ENCODE data around the gene FOXK2. TPM values are rescaled to one million over a fixed set of nuclear protein-coding genes. Genes with fewer than 3 reads are reported as not detected.

Gene FOXK2
- total RNA-seq, 1 experiment from 2014 or later, result 118 TPM

DNA sequence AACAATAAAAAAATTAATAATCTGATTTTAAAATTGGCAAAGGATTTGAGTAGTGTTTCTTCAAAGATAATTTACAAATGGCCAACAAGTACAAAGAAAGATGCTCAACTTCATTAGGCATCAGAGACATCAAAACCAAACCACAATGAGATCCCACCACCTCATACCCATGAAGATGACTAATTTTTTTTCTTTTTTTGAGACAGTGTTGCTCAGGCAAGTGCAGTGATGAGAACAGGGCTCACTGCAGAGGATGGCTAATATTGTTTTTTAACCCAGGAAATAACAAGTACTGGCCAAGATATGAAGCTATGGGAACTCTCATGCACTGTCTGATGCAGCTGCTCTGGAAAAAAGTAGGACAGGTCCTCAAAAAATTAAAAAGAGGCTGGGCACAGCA, 113.8 kb downstream of the FOXK2 start:
- Mint-ChIP-seq H3K27ac (ENCODE audit: unreplicated experiment) (no peak overlapping the region), H3K4me3 (ENCODE audit: unreplicated experiment) (no peak overlapping the region), H3K4me1 (ENCODE audit: low read depth, unreplicated experiment) (peaks cover 16% of the 10 kb centered on the region), H3K9me3 (ENCODE audit: unreplicated experiment) (peaks cover 12% of the 10 kb centered on the region), H3K36me3 (ENCODE audit: insufficient read depth, unreplicated experiment) (peaks cover 77% of the 10 kb centered on the region), H3K27me3 (ENCODE audit: insufficient read depth, unreplicated experiment) (no peaks in the 10 kb centered on the region)
- intact Hi-C loops (cut with micrococcal nuclease; ENCODE audit: unreplicated experiment), result no loop called here
- Histone ChIP-seq H3K4me3 (ENCODE audit: low read depth, low read length) (no peak overlapping the region), H3K36me3 (ENCODE audit: control insufficient read depth, insufficient read depth, low read length) (peaks cover 2% of the 10 kb centered on the region; the same call in 1 of the 2 replicates), H3K27me3 (replicated peaks; ENCODE audit: control insufficient read depth, insufficient read depth, low read length) (no peaks in the 10 kb centered on the region), H3K4me1 (peaks cover 10% of the 10 kb centered on the region), H3K9me3 (peaks cover 5% of the 10 kb centered on the region)
- TF ChIP-seq, protein P1, sequence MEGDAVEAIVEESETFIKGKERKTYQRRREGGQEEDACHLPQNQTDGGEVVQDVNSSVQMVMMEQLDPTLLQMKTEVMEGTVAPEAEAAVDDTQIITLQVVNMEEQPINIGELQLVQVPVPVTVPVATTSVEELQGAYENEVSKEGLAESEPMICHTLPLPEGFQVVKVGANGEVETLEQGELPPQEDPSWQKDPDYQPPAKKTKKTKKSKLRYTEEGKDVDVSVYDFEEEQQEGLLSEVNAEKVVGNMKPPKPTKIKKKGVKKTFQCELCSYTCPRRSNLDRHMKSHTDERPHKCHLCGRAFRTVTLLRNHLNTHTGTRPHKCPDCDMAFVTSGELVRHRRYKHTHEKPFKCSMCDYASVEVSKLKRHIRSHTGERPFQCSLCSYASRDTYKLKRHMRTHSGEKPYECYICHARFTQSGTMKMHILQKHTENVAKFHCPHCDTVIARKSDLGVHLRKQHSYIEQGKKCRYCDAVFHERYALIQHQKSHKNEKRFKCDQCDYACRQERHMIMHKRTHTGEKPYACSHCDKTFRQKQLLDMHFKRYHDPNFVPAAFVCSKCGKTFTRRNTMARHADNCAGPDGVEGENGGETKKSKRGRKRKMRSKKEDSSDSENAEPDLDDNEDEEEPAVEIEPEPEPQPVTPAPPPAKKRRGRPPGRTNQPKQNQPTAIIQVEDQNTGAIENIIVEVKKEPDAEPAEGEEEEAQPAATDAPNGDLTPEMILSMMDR (IDR thresholded peaks at IDR 0.05; ENCODE audit: insufficient read depth in 1 of 2, low read depth in 1 of 2, low read length in 1 of 2, severe bottlenecking in 1 of 2, unreplicated experiment in 1 of 2), result no peak
- no TSS peak for BruUV-seq (replicated peaks)
- ChIA-PET CTCF (no interaction called here), POLR2A (no interaction called here)
- no peak for DNase-seq

DNA sequence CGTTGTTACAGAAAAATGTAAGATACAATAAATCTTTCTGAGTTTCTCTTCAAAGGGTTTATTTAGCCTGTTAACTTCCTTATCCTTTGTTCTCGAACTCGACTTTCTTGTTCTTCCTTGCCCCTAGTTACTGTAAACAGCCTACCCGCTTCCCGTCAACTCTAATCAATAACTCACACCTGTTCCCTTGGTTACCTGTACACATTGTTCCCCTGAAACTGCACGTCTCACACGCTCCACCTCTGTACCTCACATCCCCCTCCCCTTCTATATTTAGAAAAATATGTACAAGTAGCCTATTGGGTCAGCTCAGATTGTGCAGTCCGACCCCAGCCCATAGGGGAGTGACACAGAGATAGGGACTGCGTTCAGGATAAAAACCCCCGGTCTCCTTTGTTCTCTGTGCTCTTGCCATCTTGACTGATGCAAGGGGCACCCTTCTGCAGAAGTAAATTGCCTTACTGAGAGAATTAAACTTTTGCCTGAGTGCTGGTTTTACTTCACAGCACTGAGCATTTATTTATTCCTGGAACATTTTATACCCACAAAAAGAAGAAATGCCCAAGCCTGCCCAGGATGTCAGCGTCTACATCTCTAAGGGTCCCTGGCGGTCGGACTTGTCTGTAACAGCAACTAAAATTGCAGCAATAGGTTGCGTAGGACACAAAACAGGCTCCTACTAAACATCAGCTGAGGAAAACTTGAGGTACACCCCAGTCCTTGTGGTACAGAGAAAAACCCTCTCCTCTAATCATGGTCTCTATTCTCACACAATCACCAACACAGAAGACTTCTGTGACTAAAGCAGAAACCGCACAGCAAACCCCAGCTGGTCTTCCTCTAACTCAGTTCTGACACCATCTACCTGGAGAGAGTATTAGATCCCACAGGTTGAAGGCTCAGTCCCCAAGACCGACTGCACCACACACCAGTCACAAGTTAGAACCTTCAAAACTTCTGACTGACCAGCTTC, 117.4 kb downstream of the FOXK2 start:
- H3K4me1 Mint-ChIP-seq (ENCODE audit: low read depth, unreplicated experiment), result peaks cover 16% of the 10 kb centered on the region
- peaks cover 12% of the 10 kb centered on the region for H3K9me3 Mint-ChIP-seq (ENCODE audit: unreplicated experiment)
- no peaks in the 10 kb centered on the region for H3K27me3 Mint-ChIP-seq (ENCODE audit: insufficient read depth, unreplicated experiment)
- TSS peak; percentile 97 for BruUV-seq (replicated peaks)
- peak overlapping the region; percentile 77 for H3K27ac Mint-ChIP-seq (ENCODE audit: unreplicated experiment)
- peaks cover 89% of the 10 kb centered on the region for H3K36me3 Mint-ChIP-seq (ENCODE audit: insufficient read depth, unreplicated experiment)
- no peak overlapping the region for H3K4me3 Mint-ChIP-seq (ENCODE audit: unreplicated experiment)
- Histone ChIP-seq H3K4me3 (ENCODE audit: low read depth, low read length) (no peak overlapping the region), H3K36me3 (ENCODE audit: control insufficient read depth, insufficient read depth, low read length) (peaks cover 6% of the 10 kb centered on the region), H3K27me3 (replicated peaks; ENCODE audit: control insufficient read depth, insufficient read depth, low read length) (no peaks in the 10 kb centered on the region), H3K9me3 (peaks cover 5% of the 10 kb centered on the region), H3K4me1 (peaks cover 10% of the 10 kb centered on the region)
- CTCF ChIA-PET, result interaction anchor here (0.8 kb wide), 1 partner anchor 431 kb away, joined by 4 read pairs; no protein-coding TSS in a partner anchor
- POLR2A ChIA-PET, result no interaction called here
- intact Hi-C loops (cut with micrococcal nuclease; ENCODE audit: unreplicated experiment), result no loop called here
- peak; percentile 66 to 75 for DNase-seq
- TF ChIP-seq, protein P1 (IDR thresholded peaks at IDR 0.05; ENCODE audit: insufficient read depth in 1 of 2, low read depth in 1 of 2, low read length in 1 of 2, severe bottlenecking in 1 of 2, unreplicated experiment in 1 of 2), result no peak

DNA sequence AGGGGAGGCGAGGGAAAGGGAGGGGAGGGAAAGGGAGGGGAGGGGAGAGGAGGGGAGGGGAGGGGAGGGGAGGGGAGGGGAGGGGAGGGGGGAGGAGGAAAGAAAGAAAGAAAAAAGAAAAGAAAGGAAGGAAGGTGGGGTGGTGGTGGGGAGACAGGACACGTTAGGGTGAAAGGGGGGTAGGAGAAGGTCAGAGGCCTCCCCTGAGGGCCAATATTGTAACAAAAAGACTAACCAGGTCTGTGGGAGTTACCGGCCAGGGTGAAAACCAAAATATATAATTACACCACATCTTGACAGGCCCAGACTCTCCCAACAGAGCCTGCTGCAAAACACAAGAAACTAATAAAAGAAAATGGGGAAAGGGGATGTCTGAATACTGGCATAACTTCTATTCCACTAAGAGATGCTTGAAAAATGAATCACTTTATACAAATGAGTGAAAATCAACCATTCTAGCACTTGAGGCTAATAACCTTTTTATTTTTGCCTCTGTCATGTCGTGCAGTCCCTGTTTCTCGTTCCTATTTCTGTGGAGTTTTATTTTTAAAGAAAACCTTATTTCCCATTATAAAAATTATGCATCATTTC, 118.7 kb downstream of the FOXK2 start:
- TF ChIP-seq, protein P1 (IDR thresholded peaks at IDR 0.05; ENCODE audit: insufficient read depth in 1 of 2, low read depth in 1 of 2, low read length in 1 of 2, severe bottlenecking in 1 of 2, unreplicated experiment in 1 of 2), result no peak
- H3K27ac Mint-ChIP-seq (ENCODE audit: unreplicated experiment), result no peak overlapping the region
- peaks cover 5% of the 10 kb centered on the region for H3K9me3 ChIP-seq
- peaks cover 12% of the 10 kb centered on the region for H3K9me3 Mint-ChIP-seq (ENCODE audit: unreplicated experiment)
- H3K36me3 ChIP-seq (ENCODE audit: control insufficient read depth, insufficient read depth, low read length), result peaks cover 6% of the 10 kb centered on the region
- intact Hi-C loops (cut with micrococcal nuclease; ENCODE audit: unreplicated experiment), result no loop called here
- no TSS peak for BruUV-seq (replicated peaks)
- DNase-seq, result no peak
- no peaks in the 10 kb centered on the region for H3K27me3 Mint-ChIP-seq (ENCODE audit: insufficient read depth, unreplicated experiment)
- CTCF ChIA-PET, result no interaction called here
- peaks cover 16% of the 10 kb centered on the region for H3K4me1 Mint-ChIP-seq (ENCODE audit: low read depth, unreplicated experiment)
- peaks cover 10% of the 10 kb centered on the region for H3K4me1 ChIP-seq
- H3K4me3 ChIP-seq (ENCODE audit: low read depth, low read length), result no peak overlapping the region
- no peaks in the 10 kb centered on the region for H3K27me3 ChIP-seq (replicated peaks; ENCODE audit: control insufficient read depth, insufficient read depth, low read length)
- POLR2A ChIA-PET, result no interaction called here
- no peak overlapping the region for H3K4me3 Mint-ChIP-seq (ENCODE audit: unreplicated experiment)
- H3K36me3 Mint-ChIP-seq (ENCODE audit: insufficient read depth, unreplicated experiment), result peaks cover 88% of the 10 kb centered on the region
